GM18868 (cell line): ENCODE results near the gene STXBP6.

Experiments
- ATAC-seq: cut with Tn5 transposase; IDR thresholded peaks from one replicate; pipeline ENCODE4 v1.9.1; 2021; ENCODE audit warnings: mild to moderate bottlenecking, moderate library complexity; ENCODE audit not compliant: unreplicated experiment

The STXBP6 gene

DNA sequence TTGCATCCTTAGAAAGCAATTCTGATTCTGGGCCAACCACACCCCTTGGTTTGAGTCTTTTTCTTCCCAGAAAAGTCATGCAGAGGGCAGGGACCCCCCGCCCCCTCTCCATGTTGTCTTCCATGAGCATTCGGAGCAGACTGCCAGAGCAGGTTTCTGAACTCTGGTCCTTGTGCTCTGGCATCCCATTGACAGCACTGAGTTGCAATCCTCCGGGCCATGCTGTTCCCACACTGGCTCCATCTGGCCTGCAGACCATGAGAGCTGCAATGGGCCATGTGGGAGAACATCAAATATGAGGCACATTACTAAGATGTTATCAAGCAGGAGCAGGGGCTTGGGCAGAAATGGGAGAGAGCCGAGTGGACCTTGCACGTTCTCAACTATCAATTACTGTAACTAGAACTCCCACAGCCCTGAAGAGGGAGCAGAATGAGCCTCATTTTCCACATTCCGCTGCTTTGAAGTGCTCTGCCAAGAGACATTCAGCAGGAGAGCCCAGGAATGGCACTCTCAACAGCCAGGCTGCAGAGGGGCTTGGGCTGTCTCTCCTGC lies 157.4 kb downstream of the STXBP6 start:
- ATAC-seq, result no peak

DNA sequence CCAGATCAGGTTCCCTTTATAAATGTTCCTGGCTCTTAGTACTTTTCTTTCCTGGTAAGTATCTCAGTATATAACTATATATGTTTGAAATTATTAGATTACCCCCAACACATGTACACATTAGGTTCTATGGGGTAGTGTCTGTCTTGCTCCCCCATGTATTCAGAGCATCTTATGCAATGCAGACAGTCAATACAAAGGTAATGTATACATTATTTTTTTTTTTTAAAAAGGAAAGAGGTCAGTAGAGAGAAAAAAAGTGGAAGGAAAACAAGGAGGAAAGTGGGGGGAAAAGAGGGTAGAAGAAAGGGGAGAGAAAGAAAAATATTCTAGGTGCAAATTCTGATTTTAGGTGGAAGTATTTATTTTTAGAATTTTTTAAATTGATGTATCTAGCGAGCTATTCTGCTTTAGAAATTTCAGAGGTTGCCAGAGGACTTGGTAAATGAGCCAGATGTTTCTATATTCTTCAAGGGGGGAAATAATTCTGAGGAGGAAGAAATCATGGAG lies 157.9 kb downstream of the STXBP6 start:
- ATAC-seq, result no peak

DNA sequence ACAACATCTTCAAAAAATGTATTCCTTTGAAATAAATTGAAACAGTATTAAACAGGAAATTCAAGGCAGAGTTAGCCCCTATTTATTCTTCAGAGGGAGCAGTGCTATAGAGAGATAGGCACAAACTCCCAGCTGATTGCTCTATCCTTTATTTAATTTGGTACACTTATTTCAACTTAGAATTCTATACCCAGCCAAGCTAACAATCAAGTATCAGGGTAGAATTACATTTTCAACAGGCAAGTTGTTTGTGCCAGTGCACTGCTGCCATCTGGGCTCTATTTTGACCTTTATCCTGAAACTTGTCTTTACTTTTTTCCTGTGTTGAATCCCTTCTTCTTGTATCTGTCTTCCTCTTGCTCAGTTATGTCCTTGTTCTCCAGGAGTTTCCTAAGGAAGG lies 159.2 kb downstream of the STXBP6 start:
- ATAC-seq, result no peak

DNA sequence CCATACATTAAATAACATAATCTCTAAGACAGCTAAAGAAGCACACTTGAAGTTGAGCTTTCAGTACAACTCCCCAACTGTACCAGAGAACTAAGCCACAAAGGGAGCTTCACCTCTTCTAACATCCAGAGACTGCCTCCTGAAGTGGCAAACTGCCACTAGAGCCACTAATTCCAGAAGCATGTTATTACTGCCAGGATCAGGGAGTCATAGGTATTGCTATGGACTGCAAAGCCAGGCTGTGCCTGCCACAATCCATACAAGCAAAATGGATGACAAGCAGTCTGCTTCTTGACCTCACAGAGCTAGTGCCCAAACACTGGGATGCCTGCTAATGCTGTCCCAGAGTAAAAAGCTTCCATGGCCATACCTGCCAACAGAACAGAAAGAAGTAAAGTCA lies 160.1 kb downstream of the STXBP6 start:
- no peak for ATAC-seq

DNA sequence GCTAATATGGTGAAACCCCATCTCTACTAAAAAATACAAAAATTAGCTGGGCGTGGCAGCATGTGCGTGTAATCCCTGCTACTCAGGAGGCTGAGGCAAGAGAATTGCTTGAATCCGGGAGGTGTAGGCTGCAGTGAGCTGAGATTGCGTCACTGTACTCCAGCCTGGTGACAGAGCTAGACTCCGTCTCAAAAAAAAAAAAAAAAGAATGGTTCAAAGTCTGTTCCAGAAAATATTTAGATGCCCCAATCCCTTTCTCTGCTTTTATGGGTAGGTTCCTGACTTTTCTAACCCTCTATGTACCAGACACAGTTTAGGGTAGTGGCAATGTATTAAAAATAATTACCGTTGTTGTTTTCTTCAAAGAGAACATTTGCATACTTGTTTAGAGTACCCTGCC lies 161.4 kb downstream of the STXBP6 start:
- ATAC-seq, result no peak

DNA sequence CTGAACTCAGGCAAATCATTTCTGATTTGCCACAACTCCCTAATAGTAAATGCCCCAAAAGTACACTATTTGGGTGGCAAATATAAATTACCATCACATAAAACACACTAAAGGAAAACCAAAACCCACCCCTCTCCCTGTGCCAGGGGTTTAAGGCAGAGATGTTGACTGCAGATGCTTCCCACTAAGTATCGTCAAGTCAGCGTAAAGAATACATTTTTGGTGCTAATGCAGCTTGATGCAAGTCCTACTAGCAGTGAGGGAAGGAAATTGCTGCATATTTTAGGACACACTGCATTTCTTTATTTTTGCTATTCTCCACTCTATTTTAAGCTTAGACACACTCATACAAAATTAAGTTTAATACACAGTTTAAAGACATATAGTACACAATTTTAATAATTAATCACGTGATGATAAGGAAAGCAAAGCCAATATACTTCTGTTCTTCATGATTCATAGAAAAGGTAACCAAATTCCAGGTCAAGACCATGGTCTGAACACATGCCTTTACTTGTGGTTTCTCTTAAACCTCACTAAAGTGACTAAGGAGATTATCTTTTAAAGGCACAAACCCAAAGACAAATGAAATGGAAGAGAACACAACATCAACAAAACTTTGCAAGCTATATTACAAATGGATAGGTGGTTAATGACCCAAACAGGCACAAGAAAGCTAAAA lies 162.2 kb downstream of the STXBP6 start:
- no peak for ATAC-seq

DNA sequence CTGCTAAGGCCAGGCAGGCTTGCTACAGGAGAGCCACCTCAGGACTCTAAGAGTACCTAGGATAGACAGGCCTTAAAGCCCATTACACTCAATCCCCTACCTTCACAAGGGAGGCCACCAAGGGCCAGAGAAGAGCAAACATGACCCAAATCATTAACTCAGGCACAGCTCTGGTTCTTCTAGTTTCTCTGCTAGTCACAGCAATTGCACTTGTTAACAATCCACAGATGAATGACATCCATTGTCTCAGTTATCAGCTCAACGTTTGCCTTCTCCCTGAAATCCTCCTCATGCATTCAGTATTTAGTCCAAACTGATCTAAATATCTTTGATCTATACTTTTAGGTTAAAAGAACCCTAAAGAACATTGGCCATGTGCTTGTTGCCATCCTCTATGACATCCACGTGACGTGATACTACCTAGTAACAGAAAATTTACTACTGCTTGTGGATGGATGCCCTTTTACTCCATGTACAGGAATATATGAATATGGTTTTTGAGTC lies 164.5 kb downstream of the STXBP6 start:
- ATAC-seq, result no peak

DNA sequence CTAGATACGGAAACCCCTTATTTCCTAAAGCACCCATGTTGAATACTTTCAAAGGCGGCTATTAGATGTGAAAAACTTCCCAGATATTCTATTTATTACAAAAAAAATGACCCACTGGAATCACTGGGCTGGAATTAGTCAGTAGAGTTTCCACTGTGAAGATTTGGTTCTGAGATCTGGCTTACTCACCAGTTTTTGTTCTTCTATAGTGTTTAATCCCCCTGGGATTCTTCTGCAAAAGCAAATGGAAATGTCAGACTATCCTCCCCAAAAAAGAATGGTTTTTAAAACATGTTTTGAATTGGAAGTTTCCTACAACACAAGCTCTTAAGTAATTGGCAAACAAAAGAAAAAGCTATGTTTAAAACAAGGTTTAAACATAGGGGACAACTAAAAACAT lies 166.4 kb downstream of the STXBP6 start:
- no peak for ATAC-seq

DNA sequence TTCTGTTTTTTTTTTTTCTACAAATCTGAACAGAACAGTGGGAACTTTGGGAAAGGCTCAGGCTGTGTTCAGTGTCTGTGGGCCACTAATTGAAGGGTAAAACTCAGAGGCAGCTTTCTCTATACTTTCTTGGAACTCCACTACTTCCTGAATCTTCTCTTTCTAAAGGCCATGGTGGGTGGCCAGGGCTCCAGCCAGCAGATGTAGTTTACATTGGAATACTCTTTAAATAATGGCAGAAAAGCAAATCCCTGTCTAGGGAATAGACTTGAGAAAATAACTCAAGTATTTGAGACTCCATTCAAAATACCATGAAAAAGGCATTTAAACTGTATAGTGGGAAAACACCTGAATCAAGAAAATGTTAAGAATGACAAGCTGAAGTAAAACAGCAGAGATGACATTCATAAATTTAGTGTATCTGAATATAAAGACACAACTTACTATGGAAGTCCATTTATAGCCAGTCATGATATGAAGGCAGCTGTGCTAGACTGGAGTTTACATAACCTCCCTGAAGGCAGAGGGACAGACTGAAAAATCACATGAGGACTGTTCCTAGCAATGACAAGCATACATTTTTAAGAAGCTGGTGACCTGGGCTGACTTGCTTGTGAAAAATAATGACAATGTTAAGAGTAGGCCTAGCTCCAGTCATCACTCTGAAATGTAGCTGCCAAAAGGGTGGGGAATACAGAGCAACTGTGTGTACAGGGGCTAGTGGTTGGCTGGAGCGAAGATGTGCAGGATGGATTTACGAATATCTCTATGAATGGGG lies 168.6 kb downstream of the STXBP6 start:
- ATAC-seq, result no peak

DNA sequence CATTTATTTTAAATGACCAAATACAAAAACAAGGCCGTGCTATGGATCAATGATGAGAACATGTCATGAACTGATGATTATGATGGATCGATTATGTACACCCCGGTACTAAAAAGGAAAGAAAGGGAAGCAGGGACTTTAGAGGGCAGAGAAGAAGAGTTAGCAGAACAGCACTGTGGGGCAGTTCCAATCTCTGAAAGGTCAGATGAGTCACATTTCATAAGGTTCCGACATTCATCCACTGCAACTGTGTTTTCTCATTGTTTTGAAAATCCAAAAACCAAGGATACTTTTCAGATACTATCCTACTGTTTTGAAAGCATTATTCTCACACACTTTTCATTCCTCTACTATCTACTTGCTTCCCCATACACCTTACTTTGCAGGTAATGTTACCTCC lies 169.3 kb downstream of the STXBP6 start:
- ATAC-seq, result no peak

DNA sequence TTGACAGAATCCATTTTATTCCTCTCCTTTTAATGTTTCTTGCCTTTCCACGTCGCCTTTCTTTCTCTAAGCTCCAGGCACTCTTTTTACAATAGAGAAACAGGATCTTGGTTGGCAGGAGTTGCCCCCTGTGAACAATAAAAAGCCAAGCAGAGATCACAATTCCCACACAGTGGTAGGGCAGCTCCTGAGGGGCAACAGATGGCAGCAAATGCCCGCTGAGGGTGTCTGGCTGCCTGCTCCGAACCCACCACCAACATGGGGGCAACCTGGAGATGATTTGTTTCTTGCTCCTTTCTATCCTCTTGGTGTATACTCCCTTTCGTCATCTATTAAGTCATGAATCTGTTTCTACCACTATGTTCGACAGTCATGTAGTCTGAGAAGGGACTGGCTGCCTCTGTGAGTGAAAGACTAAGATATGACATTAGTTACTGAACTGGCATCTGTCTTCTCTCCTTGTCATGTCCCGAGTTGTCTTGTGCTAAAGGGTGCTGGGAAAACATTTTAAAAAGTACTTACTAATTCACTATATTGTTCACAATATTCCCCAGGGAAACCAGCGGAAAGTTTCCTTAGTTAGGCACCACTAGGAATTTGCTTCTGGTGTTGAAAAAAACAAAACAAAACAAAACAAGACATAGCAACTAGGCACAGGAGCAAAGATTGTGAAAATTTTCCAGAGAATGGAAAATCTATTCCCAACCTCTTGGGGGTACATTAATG lies 170.1 kb downstream of the STXBP6 start:
- no peak for ATAC-seq

DNA sequence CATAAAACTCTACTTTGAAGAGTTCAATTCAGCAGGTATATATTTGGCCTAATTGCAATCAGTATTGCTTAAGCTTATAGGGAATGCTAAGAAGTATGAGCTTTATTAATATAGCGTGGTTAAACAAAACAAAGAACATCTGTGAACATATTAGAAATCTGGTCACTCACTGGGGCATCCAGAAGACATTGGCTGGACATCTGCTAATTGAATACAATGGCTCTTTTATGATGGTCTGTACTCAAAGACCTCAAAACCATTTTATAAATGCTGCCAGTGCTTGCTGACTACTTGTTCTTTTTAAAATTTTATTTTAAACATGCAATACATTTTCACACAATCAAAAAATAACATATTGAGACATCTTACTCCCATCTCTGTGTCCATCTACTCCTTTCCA lies 173.0 kb downstream of the STXBP6 start:
- no peak for ATAC-seq

DNA sequence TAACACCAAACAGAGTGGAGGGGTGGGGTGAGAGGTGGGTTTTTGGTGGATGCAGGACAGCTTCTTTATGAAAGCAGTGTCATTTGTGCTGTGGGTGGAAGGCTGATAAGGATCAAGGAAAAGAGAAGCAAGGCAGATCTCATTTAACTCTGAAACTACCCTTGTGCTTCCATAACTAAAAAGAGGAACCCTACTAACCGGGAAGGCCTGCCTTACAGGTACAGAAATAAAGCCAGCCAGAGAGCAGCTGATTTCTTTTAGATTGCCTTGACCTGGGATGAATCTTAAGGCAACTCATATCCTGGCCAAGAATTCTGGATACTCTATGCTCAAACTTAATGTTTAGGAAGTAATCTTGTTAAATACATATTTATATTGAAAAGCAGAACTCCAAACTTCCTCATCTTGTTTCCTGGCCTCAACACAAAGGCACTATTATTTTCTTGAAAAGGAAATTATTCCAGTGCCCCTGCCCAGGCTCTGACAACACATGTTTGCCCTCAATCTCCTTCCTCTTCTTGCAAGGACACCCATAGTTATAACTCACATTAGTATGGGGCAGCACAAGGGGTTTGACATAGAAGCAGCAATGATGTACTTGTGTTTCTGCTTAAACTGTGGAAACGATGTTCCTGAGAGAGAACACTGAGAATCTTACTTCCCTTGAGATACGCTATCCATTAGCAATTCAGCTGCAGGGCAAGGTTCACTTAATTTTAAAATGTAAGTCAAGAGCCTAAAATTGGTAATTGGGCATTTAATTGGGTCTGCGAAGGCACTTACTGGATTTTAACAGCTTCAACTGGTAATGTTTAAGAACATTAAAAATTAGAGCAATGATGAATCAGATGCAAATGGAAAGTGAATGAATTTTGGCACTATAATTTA lies 173.7 kb downstream of the STXBP6 start:
- no peak for ATAC-seq

DNA sequence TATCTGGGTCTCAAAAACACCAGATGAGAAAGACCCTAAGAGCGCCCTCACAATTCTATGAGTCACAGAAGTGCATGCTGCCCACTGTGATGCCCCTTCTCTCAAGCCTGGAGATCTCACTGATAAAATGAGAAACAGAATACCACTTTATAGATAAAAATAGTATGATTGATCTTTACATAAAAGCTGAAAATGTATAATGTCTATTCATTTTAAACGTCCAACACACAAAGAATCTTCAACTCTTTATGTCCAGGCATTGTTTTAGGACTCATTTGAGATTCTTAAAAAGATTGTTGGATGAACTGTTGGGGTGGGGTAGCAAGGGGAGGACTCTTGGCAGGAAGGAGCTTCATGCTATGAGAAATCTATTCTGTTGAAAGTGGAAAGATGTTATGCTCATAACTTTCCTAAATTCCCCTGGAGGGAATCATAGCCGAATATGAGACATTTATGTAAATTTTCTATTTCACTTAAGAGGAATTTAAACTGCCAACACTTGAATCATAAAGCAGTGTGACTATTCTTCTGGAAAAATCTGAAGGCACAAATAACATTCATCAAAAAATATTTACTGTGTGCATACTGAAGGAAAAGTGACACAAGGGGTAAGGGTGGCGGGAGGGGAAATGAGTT lies 174.6 kb downstream of the STXBP6 start:
- ATAC-seq, result no peak

DNA sequence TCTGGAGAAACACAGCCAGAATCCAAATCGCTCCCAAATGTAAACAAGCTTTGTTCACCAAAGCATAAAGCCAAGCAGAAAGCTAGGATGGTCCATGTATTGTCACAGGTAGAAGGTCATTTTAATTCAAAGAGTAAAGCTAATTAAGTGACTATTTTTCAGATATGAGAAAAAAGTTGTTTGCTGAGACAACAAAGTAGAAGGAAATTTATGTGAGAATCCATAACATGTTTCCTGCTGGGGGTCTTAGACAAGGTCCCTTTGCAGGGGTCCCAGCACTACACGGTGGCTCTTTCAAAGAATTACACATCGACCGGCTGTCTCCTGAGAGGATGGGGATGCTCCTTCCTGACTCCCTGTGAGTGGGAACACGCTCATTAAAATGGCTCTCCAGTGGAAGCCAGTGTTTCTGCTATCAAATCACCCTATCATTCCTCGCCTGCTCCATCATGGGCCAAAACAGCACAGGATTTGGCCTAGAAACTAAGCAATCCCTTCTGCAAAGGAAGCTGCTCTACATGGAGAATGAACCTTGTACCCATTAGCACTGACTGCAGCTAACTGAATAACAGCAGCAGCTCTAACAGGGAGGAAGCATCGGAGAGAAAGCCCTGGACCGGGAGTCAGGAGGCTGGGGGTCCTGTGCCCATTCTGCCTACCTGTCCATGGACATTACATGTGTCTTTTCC lies 175.3 kb downstream of the STXBP6 start:
- ATAC-seq, result no peak

DNA sequence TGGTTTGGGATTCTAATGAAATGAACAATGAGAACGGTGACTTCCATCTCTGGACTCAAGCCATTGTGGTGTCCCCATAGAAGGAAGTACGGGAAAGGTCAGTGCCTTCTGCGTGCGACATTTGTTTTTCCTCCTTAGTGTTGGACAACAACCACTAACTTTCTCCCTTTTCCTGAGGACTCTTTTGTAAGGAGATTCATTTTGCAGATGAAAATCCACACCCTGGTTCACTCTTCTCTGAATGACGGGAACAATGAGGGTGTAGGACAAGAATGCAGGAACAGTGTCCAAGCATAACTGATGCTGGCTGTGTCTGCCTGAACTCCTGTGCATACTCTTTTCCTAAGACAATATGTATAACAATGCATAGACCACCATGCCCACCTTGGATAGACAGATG lies 176.4 kb downstream of the STXBP6 start:
- ATAC-seq, result no peak

DNA sequence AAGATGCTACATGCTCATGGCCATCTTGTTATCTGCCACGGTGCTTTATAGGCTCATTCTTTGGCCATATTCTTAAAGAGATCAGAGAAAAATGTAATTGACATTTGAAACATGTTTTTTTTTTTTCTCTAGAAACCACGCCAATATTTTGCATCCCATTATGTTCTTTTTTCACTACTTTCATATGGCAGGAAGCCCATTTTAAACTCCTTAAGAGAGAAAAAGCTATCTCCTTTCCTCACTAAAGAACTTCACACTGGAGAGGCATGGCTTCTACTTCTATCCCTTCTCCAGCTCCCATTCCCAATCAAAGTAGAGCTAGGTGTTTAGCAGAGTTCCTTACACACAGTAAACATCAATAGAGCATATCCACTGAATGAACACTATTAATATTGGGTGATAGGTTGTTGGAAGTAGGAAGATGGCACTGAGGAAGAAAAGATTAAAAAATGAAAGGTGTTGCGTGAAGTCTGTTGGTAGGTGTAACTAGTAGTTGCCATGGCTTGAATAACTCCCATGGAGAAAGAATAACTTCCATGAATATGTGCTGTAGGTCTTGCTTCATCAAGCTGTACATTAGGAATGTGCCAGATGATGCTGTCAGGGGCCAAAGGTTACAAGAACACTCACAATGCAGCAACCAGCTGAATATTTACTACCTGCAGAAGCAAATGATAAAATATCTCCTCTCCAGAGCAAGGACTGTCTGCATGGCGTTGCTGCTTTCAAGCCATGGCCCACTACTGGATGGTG lies 178.8 kb downstream of the STXBP6 start:
- ATAC-seq, result no peak

DNA sequence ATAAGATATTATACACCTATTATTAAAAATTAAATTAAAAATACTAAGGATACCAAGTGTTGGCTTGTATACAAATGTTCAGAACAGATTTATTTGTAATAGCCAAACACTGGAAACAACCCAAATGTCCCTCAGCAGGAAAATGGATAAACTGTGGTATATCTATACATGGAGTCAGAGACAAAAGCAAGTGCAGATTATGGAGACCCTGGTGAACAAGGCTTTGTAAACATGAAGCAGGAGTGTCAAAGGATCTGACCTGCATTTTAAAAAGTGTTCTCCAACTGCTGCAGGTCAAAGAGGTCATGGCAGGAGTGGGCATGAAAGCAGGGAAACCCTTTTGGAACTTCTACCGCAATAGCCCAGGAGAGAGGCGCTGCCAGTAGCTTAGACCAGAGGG lies 181.6 kb downstream of the STXBP6 start:
- no peak for ATAC-seq
